8988T (cell line): ENCODE data around the gene SHFL.

Experiments
- DNase-seq: peaks from one replicate; pipeline ENCODE4 v3.0.0; 2011

SHFL gene

GRCh38 chr19:10110076-10110971, 24.2 kb downstream of the SHFL start:
- DNase-seq = no peak

DNA sequence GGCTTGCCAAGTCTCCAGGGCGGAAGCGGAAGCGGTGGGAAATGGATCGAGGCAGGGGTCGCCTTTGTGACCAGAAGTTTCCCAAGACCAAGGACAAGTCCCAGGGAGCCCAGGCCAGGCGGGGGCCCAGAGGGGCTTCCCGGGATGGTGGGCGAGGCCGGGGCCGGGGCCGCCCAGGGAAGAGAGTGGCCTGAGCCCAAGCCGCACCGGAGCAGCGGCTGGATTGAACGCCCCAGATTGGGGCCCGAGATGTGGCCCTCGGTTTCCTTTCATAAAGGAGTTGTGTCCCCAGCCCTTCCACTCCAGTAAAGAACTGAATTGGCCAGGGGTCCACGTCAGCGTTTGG, 24.8 kb downstream of the SHFL start:
- no peak for DNase-seq

GRCh38 chr19:10111405-10111811, 25.3 kb downstream of the SHFL start, which contains the start of gene P2RY11:
Gene P2RY11, plus strand, starts transcription at chr19:10111693. Its CDS starts 29 bp downstream, at chr19:10111722.
- DNase-seq = no peak

GRCh38 chr19:10112037-10112761, 26.1 kb downstream of the SHFL start:
- DNase-seq = no peak

- DNase-seq = no peak
Measured at GRCh38 chr19:10112895-10113591, 26.9 kb downstream of the SHFL start.

- no peak for DNase-seq
Measured at GRCh38 chr19:10113592-10113963, 27.5 kb downstream of the SHFL start.

DNA sequence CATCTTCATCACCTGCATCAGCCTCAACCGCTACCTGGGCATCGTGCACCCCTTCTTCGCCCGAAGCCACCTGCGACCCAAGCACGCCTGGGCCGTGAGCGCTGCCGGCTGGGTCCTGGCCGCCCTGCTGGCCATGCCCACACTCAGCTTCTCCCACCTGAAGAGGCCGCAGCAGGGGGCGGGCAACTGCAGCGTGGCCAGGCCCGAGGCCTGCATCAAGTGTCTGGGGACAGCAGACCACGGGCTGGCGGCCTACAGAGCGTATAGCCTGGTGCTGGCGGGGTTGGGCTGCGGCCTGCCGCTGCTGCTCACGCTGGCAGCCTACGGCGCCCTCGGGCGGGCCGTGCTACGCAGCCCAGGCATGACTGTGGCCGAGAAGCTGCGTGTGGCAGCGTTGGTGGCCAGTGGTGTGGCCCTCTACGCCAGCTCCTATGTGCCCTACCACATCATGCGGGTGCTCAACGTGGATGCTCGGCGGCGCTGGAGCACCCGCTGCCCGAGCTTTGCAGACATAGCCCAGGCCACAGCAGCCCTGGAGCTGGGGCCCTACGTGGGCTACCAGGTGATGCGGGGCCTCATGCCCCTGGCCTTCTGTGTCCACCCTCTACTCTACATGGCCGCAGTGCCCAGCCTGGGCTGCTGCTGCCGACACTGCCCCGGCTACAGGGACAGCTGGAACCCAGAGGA, 28.0 kb downstream of the SHFL start:
- DNase-seq = no peak

DNA sequence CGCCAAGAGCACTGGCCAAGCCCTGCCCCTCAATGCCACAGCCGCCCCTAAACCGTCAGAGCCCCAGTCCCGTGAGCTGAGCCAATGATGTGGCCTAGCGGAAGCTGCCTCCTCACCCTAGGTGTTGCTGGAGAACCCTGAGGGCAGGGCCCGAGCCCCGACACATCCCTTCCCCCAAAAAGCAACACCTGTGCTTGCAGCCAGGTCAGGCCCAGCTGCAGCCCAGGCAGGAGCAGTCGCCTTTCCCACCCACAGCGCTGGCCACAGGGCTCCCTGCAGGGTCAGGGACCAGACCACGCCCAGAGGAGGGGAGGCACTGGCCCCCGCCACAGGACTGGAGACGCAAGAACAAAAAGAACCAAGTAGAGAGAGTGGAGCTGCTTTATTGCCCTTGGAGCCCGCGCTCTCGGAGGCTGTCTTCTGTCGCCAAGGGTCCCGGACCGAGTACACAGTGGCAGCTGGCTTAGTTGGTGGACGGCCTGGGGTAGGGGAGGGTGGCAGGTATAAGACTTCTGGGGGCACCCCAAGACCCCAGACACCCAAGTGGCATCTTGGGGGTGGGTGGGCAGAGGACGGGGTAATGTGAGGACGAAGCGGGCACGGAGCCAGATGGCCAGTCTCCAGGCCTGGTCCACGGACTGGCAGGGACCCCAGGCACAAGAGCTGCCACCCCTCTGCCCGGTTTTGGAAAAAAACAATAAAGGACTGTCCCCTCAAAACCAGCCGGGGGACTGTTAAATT, 28.7 kb downstream of the SHFL start:
- DNase-seq = no peak

DNA sequence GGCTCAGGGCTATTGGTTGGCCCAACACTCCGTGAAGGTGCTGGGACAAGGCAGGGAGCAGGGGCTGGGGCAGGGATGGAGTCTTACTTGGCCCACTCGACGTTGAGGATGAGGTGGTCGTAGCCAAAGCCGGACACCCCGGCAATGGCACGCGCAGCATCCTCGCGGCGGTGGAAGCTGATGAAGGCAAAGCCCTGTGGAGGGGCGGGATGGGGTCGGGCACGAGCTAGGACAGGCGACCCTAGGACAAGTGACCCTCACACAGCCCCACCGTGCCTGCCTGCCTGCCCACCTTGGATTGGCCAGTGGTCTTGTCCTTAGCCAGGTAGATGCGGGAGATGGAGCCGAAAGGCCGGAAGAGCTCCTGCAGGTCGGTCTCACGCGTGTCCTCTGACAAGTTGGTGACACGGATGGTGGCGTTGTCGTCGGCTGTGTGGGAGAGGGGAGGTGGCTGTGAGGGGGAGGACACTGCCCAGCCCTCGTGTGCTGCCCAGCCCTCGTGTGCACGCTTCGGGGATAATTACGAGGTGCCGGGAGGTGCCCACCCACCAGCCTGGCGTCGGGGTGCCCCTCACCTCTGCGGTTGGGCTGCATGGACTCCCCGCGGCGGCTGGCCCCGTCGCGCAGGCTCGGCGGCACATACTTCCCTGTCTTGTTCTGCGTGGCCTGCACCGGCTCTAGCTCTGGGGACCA, 29.4 kb downstream of the SHFL start:
- DNase-seq = no peak

- no peak for DNase-seq
Measured at GRCh38 chr19:10116085-10116865, 30.2 kb downstream of the SHFL start.

DNA sequence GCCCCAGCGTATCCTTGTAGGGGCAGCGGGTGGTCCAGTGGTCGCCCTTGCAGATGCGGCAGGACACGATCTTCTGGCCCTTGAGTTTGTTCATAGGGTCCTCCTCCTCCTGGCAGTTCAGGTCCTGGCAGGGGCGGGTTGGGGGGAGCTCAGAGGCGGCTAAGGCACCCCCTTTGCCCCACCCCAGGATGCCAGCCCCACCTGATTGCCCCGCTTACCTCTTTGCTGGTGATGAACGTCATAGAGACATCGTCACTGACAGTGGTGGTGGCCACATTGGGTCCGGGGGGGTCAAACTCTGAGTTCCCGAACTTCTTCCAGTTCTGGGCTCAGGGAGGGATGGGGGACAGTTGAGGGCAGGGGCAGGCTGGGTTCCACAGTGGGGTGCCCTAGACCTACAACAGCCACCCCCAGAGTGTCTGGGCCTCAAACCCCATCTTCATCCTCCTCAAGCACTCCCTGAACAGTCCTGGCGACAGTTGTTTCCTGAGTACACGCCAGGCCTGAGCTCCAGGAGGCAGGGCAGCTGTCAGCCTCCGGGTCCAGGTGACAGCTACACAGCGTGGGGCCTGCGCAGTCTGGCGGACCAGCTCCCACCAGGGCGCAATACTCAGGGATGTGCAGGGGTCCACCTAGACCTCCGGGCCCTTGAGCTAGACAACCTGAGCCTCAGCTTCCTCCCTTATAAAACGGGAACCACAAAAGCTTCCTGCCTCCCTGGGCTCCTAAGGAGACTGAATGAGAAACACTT, 30.9 kb downstream of the SHFL start:
- DNase-seq = no peak

DNA sequence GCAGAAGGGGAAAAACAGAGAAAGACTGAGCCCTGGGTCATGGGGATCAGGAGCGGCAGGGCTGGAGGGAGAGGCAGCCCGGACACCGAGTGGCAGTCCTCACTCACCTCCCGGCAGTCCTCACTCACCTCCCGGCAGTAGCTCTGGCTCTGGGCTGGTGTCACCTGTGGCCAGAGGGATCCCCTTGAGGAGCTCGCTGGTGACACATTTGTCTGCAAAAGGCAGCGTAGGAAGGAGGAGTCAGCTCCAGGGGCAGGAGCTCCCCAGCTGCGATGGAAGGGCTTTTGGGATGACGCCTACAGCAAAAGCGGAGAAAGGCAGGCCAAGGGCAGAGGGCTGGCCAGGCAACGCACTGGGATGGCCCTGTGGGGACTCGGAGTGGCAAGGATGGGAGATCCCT, 32.8 kb downstream of the SHFL start:
- no peak for DNase-seq

GRCh38 chr19:10120538-10121189, 34.5 kb downstream of the SHFL start:
- no peak for DNase-seq

- no peak for DNase-seq
Measured at GRCh38 chr19:10122045-10122444, 35.9 kb downstream of the SHFL start.

DNA sequence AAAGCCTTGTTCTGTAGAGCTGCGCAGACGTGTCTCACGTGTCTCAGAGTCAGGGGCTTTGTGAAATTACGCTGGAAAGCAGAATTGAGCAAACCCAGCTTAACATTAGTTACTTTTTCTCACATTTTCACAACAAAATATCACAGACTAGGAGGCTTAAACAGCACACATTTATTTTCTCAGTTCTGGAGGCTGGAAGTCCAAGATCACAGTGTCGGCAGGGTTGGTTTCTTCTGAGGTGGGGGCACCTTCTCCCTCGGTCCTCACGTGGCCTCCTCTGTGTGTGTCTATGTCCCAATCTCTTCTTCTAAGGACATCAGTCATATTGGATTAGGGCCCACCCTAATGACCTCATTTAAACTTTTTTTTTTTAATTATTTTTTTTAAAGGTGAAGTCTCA, 38.3 kb downstream of the SHFL start:
- no peak for DNase-seq

- DNase-seq = no peak
Measured at GRCh38 chr19:10126213-10126639, 40.1 kb downstream of the SHFL start.

DNA sequence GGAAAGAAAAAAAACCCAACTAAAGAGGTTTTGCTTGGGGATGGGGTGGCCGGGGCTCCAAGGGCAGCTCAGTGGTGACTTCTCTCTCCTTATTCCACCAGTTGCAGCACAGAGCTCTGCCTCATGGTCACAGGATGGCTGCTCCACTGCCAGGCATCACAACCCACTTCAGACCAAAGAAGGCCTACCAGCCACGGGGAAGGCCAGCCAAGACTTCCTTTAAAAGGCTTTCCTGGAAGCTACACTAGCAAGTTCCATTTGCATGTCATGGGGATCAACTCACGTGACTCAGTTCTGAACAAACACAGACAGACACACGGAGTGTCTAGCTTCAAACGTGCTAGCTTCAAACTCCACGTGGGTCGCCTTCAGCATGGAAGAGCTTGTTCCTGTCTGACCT, 46.8 kb downstream of the SHFL start:
- DNase-seq = no peak

DNA sequence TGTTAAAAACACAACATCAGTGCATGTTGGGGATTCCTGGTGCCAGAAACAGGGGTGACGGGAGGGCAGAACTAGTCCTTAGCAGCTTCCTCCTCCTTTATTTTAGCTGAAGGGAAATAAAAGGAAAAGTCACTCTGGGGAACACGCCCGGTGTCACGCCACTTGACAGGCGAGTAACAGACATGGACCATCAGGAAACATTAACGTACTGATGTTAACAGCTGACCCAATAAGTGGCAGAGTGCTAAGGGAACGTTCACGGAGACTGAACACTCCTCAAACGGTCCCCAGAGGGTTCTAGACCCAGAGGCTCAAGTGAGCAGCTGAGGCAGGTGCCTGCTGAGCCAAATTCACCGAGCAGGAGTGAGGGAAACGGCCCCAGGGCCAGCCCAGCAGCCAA, 47.5 kb downstream of the SHFL start:
- DNase-seq = no peak

- no peak for DNase-seq
Measured at GRCh38 chr19:10134040-10134439, 47.9 kb downstream of the SHFL start.
